Measurements from ENCODE around the gene MRPL24. TPM values are rescaled to one million over a fixed set of nuclear protein-coding genes. Genes with fewer than 3 reads are reported as not detected.

Gene MRPL24
- total and polyA plus RNA-seq, 2 of the 8 experiments (the other 6 are each of a cell fraction or from before 2014, with no cell fraction given), result 29.7 to 35.2 TPM

DNA sequence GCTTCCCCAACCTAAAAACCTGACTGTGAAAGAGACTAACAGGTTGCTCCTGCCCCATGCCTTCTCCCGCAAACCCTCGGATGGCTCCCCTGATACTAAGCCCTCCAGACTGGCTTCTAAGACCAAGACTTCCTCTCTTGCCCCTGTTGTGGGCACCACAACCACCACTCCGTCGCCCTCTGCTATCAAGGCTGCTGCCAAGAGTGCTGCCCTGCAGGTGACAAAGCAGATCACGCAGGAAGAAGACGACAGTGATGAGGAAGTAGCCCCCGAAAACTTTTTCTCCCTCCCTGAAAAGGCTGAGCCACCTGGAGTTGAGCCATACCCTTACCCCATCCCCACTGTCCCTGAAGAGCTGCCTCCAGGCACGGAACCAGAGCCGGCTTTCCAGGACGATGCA is 45.8 kb upstream of the MRPL24 start (continued):
- TF ChIP-seq EZH2 (IDR thresholded peaks at IDR 0.05; ENCODE audit: low read depth, low read length, severe bottlenecking) (no peak), RFX5 (IDR thresholded peaks at IDR 0.05; ENCODE audit: borderline replicate concordance, low read depth, low read length) (no peak), SP1 (IDR thresholded peaks at IDR 0.05; ENCODE audit: low read depth, low read length) (no peak), KDM4A (IDR thresholded peaks at IDR 0.05; ENCODE audit: low read depth, low read length, severe bottlenecking) (no peak)
- TF ChIP-seq, protein P1, sequence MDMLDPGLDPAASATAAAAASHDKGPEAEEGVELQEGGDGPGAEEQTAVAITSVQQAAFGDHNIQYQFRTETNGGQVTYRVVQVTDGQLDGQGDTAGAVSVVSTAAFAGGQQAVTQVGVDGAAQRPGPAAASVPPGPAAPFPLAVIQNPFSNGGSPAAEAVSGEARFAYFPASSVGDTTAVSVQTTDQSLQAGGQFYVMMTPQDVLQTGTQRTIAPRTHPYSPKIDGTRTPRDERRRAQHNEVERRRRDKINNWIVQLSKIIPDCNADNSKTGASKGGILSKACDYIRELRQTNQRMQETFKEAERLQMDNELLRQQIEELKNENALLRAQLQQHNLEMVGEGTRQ (IDR thresholded peaks at IDR 0.05; ENCODE audit: low read length), result no peak

All from H1 (cell line).